Progenitor cell of endocrine pancreas (in vitro differentiated cells): ENCODE measurements around the gene C6orf120. TPM values are rescaled to one million over a fixed set of nuclear protein-coding genes. Genes with fewer than 3 reads are reported as not detected.
"Not testable (repeated sequence)": the region's sequence is repeated elsewhere in the genome, so short reads cannot be mapped to it uniquely, and the experiment has no call there.

Source experiments
- DNase-seq: peaks from one replicate; pipeline ENCODE4 v3.0.0; 2021; ENCODE audit warnings: low spot score; ENCODE audit not compliant: unreplicated experiment
- H3K27ac Mint-ChIP-seq: 2 replicates; pipeline ENCODE4 v1.8.0; 2021; ENCODE audit warnings: mild to moderate bottlenecking, moderate library complexity, mixed read lengths
- H3K27me3 Mint-ChIP-seq: 2 replicates; pipeline ENCODE4 v1.8.0; 2021; ENCODE audit warnings: mixed read lengths
- H3K36me3 Mint-ChIP-seq: 2 replicates; pipeline ENCODE4 v1.8.0; 2022; ENCODE audit warnings: mixed read lengths; ENCODE audit not compliant: insufficient read depth
- H3K4me1 Mint-ChIP-seq: 2 replicates; pipeline ENCODE4 v1.8.0; 2021; ENCODE audit warnings: low read depth, mixed read lengths
- H3K4me3 Mint-ChIP-seq: 2 replicates; pipeline ENCODE4 v1.8.0; 2021; ENCODE audit warnings: low read depth, mild to moderate bottlenecking, moderate library complexity, mixed read lengths
- H3K9me3 Mint-ChIP-seq: 2 replicates; pipeline ENCODE4 v1.8.0; 2021; ENCODE audit warnings: low read depth, mixed read lengths
- CTCF ChIP-seq: fragments of 200-600 bp; sonication (generic); IDR thresholded peaks from one replicate; pipeline ENCODE4 v1.5.0; 2021; ENCODE audit warnings: antibody characterized with exemption, mild to moderate bottlenecking; ENCODE audit not compliant: unreplicated experiment
- total RNA-seq: library from RNA; stranded (reverse); gene quantifications from 2 replicates; pipeline ENCODE4 v1.2.1, GENCODE V29; 2021

The C6orf120 gene
- total RNA-seq, 1 donor from 2014 or later: 25.3 TPM

DNA sequence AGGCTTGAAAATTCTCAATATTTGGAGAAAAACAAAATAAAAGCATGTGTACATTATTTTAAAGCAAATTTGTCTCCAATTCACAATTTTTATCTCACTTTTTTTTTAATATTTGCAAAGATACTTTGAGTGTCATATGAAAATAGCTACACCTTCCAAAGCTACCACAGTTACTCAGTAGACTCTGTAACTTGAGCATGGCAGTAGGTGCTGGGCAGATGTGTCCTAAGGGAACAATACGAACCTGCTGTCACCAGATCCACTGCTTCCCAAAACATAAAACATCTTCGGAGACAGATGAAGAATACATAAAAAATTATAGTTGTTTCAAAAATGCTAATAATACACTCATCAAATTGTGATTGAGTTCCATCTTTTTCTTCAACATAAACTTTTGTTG is 10.7 kb upstream of the C6orf120 start:
- no peak for TF ChIP-seq CTCF
- H3K27me3 Mint-ChIP-seq: no peaks in the 10 kb centered on the region
- no peaks in the 10 kb centered on the region for H3K4me1 Mint-ChIP-seq
- H3K27ac Mint-ChIP-seq: no peak overlapping the region
- H3K9me3 Mint-ChIP-seq: peaks cover 29% of the 10 kb centered on the region
- peaks cover 58% of the 10 kb centered on the region for H3K36me3 Mint-ChIP-seq
- DNase-seq: no peak
- no peak overlapping the region for H3K4me3 Mint-ChIP-seq

GRCh38 chr6:169692516-169692915 is 9.4 kb upstream of the C6orf120 start:
- Mint-ChIP-seq H3K36me3 (peaks cover 51% of the 10 kb centered on the region), H3K9me3 (peaks cover 25% of the 10 kb centered on the region), H3K27ac (no peak overlapping the region), H3K4me3 (no peak overlapping the region), H3K4me1 (no peaks in the 10 kb centered on the region), H3K27me3 (no peaks in the 10 kb centered on the region)
- DNase-seq: no peak
- no peak for TF ChIP-seq CTCF

- TF ChIP-seq CTCF: no peak
- Mint-ChIP-seq H3K4me3 (no peak overlapping the region), H3K27me3 (no peaks in the 10 kb centered on the region), H3K4me1 (no peaks in the 10 kb centered on the region), H3K9me3 (peaks cover 18% of the 10 kb centered on the region), H3K27ac (no peak overlapping the region), H3K36me3 (peaks cover 38% of the 10 kb centered on the region)
- DNase-seq: no peak
Observed at GRCh38 chr6:169695131-169695530, 6.8 kb upstream of the C6orf120 start.

GRCh38 chr6:169697115-169697514 is 4.8 kb upstream of the C6orf120 start:
- H3K4me1 Mint-ChIP-seq: not testable (repeated sequence)

GRCh38 chr6:169700296-169700695 is 1.6 kb upstream of the C6orf120 start:
- Mint-ChIP-seq H3K36me3 (peaks cover 14% of the 10 kb centered on the region), H3K27ac (no peak overlapping the region), H3K4me3 (peak overlapping the region; percentile 91), H3K4me1 (peaks cover 14% of the 10 kb centered on the region), H3K27me3 (no peaks in the 10 kb centered on the region), H3K9me3 (peaks cover 7% of the 10 kb centered on the region)
- no peak for TF ChIP-seq CTCF
- no peak for DNase-seq

More at GRCh38 chr6:169697115-169697514, 4.8 kb upstream of the C6orf120 start:
- Mint-ChIP-seq H3K9me3 (peaks cover 13% of the 10 kb centered on the region), H3K36me3 (peaks cover 28% of the 10 kb centered on the region)
- peak; percentile 47 for TF ChIP-seq CTCF
- H3K27me3 Mint-ChIP-seq, H3K4me3 Mint-ChIP-seq, H3K27ac Mint-ChIP-seq, DNase-seq: not testable (repeated sequence)
